Mesenchymal stem cell (in vitro differentiated cells and primary cell): Measurements from ENCODE around the gene RAD51B.

Source experiments
- DNase-seq: peaks from one replicate; pipeline ENCODE4 v3.0.0-alpha.2; 2013
- H2AFZ ChIP-seq: one replicate; pipeline ENCODE4 v1.6.1; 2013; ENCODE audit warnings: low read depth, mild to moderate bottlenecking, control low read depth, inconsistent platforms, low read length, moderate library complexity
- H2AK5ac ChIP-seq: 2 replicates; pipeline ENCODE4 v1.6.1; 2013; ENCODE audit warnings: low read length, moderate library complexity, mild to moderate bottlenecking, inconsistent platforms; ENCODE audit not compliant: severe bottlenecking
- H2BK120ac ChIP-seq: one replicate; pipeline ENCODE4 v1.6.1; 2013; ENCODE audit warnings: low read depth, mild to moderate bottlenecking, inconsistent platforms, low read length, moderate library complexity
- H2BK12ac ChIP-seq, 2 experiments: one replicate each; pipeline ENCODE4 v1.6.1; 2013; ENCODE audit warnings: inconsistent platforms in 2 of 2, low read length in 2 of 2, mild to moderate bottlenecking in 2 of 2, moderate library complexity in 2 of 2, control low read depth in 1 of 2
- H2BK15ac ChIP-seq: one replicate; pipeline ENCODE4 v1.6.1; 2013; ENCODE audit warnings: mild to moderate bottlenecking, low read depth, inconsistent platforms; ENCODE audit not compliant: poor library complexity, severe bottlenecking
- H2BK5ac ChIP-seq: 2 replicates; pipeline ENCODE4 v1.6.1; 2013; ENCODE audit warnings: low read depth, mild to moderate bottlenecking, low read length, control low read depth, inconsistent platforms; ENCODE audit not compliant: poor library complexity, severe bottlenecking
- H3K14ac ChIP-seq, 2 experiments: one replicate each; pipeline ENCODE4 v1.6.1; 2013; ENCODE audit warnings: inconsistent platforms in 2 of 2, low read length in 2 of 2, control low read depth in 1 of 2, mild to moderate bottlenecking in 1 of 2, moderate library complexity in 1 of 2
- H3K18ac ChIP-seq, 2 experiments: one replicate each; pipeline ENCODE4 v1.6.1; 2013; ENCODE audit warnings: inconsistent platforms in 2 of 2, low read length in 2 of 2, control low read depth in 1 of 2, low read depth in 1 of 2, mild to moderate bottlenecking in 1 of 2
- H3K23ac ChIP-seq, 2 experiments: one replicate each; pipeline ENCODE4 v1.6.1; 2013; ENCODE audit warnings: inconsistent platforms in 2 of 2, low read length in 2 of 2, mild to moderate bottlenecking in 2 of 2, moderate library complexity in 2 of 2, control low read depth in 1 of 2
- H3K27ac ChIP-seq: 2 replicates; pipeline ENCODE4 v1.5.1; 2013; ENCODE audit warnings: mild to moderate bottlenecking, moderate library complexity, low read length, control low read depth, inconsistent platforms; ENCODE audit not compliant: poor library complexity, severe bottlenecking
- H3K27me3 ChIP-seq, 2 experiments: 2 replicates each; pipeline versions ENCODE4 v1.6.1 to v1.7.0; 2013; ENCODE audit warnings: low read length in 2 of 2, mild to moderate bottlenecking in 2 of 2, moderate library complexity in 2 of 2, control low read depth in 1 of 2, inconsistent platforms in 1 of 2; ENCODE audit not compliant: control insufficient read depth in 1 of 2, insufficient read depth in 1 of 2
- H3K36me3 ChIP-seq, 2 experiments: 2 replicates each; pipeline versions ENCODE4 v1.6.1 to v1.7.0; 2013; ENCODE audit warnings: low read length in 2 of 2, control low read depth in 1 of 2, inconsistent platforms in 1 of 2, low read depth in 1 of 2, mild to moderate bottlenecking in 1 of 2; ENCODE audit not compliant: insufficient read depth in 2 of 2, control insufficient read depth in 1 of 2
- H3K4ac ChIP-seq, 2 experiments: one replicate each; pipeline ENCODE4 v1.6.1; 2013; ENCODE audit warnings: inconsistent platforms in 2 of 2, low read length in 2 of 2, mild to moderate bottlenecking in 2 of 2, moderate library complexity in 2 of 2, control low read depth in 1 of 2, low read depth in 1 of 2
- H3K4me1 ChIP-seq: 2 replicates; pipeline ENCODE4 v1.6.1; 2013; ENCODE audit warnings: low read depth, low read length, control low read depth; ENCODE audit not compliant: control insufficient read depth, insufficient read depth
- H3K4me2 ChIP-seq: 2 replicates; pipeline ENCODE4 v1.6.1; 2013; ENCODE audit warnings: low read length, mild to moderate bottlenecking, inconsistent platforms; ENCODE audit not compliant: poor library complexity, severe bottlenecking
- H3K4me3 ChIP-seq, 2 experiments: 2 replicates each; pipeline versions ENCODE4 v1.5.1 to v1.7.0; 2013; ENCODE audit warnings: low read length in 2 of 2, mild to moderate bottlenecking in 2 of 2, control low read depth in 1 of 2, low read depth in 1 of 2; ENCODE audit not compliant: insufficient read depth in 1 of 2
- H3K79me1 ChIP-seq: replicated peaks from 2 replicates; pipeline ENCODE4 v1.6.1; 2013; ENCODE audit warnings: mild to moderate bottlenecking, control low read depth, low read length, inconsistent platforms; ENCODE audit not compliant: poor library complexity, severe bottlenecking
- H3K9ac ChIP-seq: 2 replicates; pipeline ENCODE4 v1.7.0; 2013; ENCODE audit warnings: mild to moderate bottlenecking, low read length, moderate library complexity
- H3K9me3 ChIP-seq: 2 replicates; pipeline ENCODE4 v1.7.0; 2013; ENCODE audit warnings: mild to moderate bottlenecking, low read length; ENCODE audit not compliant: control insufficient read depth
- H4K8ac ChIP-seq: one replicate; pipeline ENCODE4 v1.6.1; 2013; ENCODE audit warnings: inconsistent platforms, mild to moderate bottlenecking, low read length, moderate library complexity
- H4K91ac ChIP-seq: one replicate; pipeline ENCODE4 v1.6.1; 2013; ENCODE audit warnings: mild to moderate bottlenecking, low read length, inconsistent platforms
- WGBS: methylation state at CpG from one replicate; pipeline ENCODE4 v1.1.7; 2013; ENCODE audit warnings: mixed read lengths; 5-methylcytosine and 5-hydroxymethylcytosine counted together

Gene RAD51B

GRCh38 chr14:68018598-68018997, 199.0 kb downstream of the RAD51B start:
- H3K27ac ChIP-seq, result no peak overlapping the region
- H3K79me1 ChIP-seq, result peaks cover 2% of the 10 kb centered on the region
- H3K23ac ChIP-seq, result no peak overlapping the region
- no peak overlapping the region for H3K9ac ChIP-seq
- no peaks in the 10 kb centered on the region for H3K4me1 ChIP-seq
- DNase-seq, result no peak
- H3K36me3 ChIP-seq, result no peaks in the 10 kb centered on the region
- no peak overlapping the region for H2BK5ac ChIP-seq
- H3K4me2 ChIP-seq, result no peak overlapping the region
- 100% methylated on average over 1 of the region's 1 CpG for WGBS
- no peak overlapping the region for H4K91ac ChIP-seq
- H3K14ac ChIP-seq, result no peak overlapping the region
- no peak overlapping the region for H2BK15ac ChIP-seq
- H3K9me3 ChIP-seq, result no peaks in the 10 kb centered on the region
- no peak overlapping the region for H2BK12ac ChIP-seq
- H2BK120ac ChIP-seq, result no peak overlapping the region
- H2AFZ ChIP-seq, result no peak overlapping the region
- H4K8ac ChIP-seq, result no peak overlapping the region
- no peak overlapping the region for H3K4me3 ChIP-seq
- no peak overlapping the region for H3K18ac ChIP-seq
- no peaks in the 10 kb centered on the region for H3K27me3 ChIP-seq
- H3K4ac ChIP-seq, result no peak overlapping the region
- H2AK5ac ChIP-seq, result no peak overlapping the region

- Histone ChIP-seq H4K8ac (no peak overlapping the region), H3K4ac (no peak overlapping the region), H3K9me3 (no peaks in the 10 kb centered on the region), H2BK5ac (no peak overlapping the region), H3K27ac (no peak overlapping the region), H3K79me1 (no peaks in the 10 kb centered on the region), H3K4me1 (no peaks in the 10 kb centered on the region), H2AFZ (no peak overlapping the region), H2BK12ac (no peak overlapping the region), H4K91ac (no peak overlapping the region), H3K4me2 (no peak overlapping the region), H3K18ac (no peak overlapping the region), H3K27me3 (no peaks in the 10 kb centered on the region), H2BK15ac (no peak overlapping the region), H3K9ac (no peak overlapping the region), H2AK5ac (no peak overlapping the region), H3K36me3 (no peaks in the 10 kb centered on the region), H2BK120ac (no peak overlapping the region), H3K14ac (no peak overlapping the region), H3K4me3 (no peak overlapping the region), H3K23ac (no peak overlapping the region)
- WGBS, result no CpG with 5 or more reads among the region's 1 CpG
- DNase-seq, result no peak
These were observed 200.9 kb downstream of the RAD51B start for GRCh38 chr14:68020493-68020892.

- no peak overlapping the region for H3K18ac ChIP-seq
- no peak overlapping the region for H3K4ac ChIP-seq
- H3K36me3 ChIP-seq, result no peaks in the 10 kb centered on the region
- no peak overlapping the region for H2BK120ac ChIP-seq
- H3K27me3 ChIP-seq, result no peaks in the 10 kb centered on the region
- no peak overlapping the region for H2BK15ac ChIP-seq
- H4K91ac ChIP-seq, result no peak overlapping the region
- H2AFZ ChIP-seq, result no peak overlapping the region
- H3K9ac ChIP-seq, result no peak overlapping the region
- no peaks in the 10 kb centered on the region for H3K79me1 ChIP-seq
- no peaks in the 10 kb centered on the region for H3K4me1 ChIP-seq
- H3K23ac ChIP-seq, result no peak overlapping the region
- no peak overlapping the region for H3K4me2 ChIP-seq
- H3K14ac ChIP-seq, result no peak overlapping the region
- no peak overlapping the region for H3K4me3 ChIP-seq
- peak overlapping the region in 1 of 2 experiments; percentile 19 for H2BK12ac ChIP-seq
- 34% methylated on average over 3 of the region's 4 CpGs for WGBS
- H3K9me3 ChIP-seq, result no peaks in the 10 kb centered on the region
- no peak overlapping the region for H2BK5ac ChIP-seq
- H4K8ac ChIP-seq, result no peak overlapping the region
- no peak for DNase-seq
- H2AK5ac ChIP-seq, result no peak overlapping the region
- H3K27ac ChIP-seq, result no peak overlapping the region
These were observed 201.6 kb downstream of the RAD51B start for GRCh38 chr14:68020999-68021663.

- no peak overlapping the region for H3K18ac ChIP-seq
- H3K9me3 ChIP-seq, result peaks cover 8% of the 10 kb centered on the region
- H3K27ac ChIP-seq, result peak overlapping the region; percentile 25
- peaks cover 2% of the 10 kb centered on the region for H3K79me1 ChIP-seq
- no peak overlapping the region for H2AK5ac ChIP-seq
- H3K14ac ChIP-seq, result no peak overlapping the region
- DNase-seq, result no peak
- no peaks in the 10 kb centered on the region for H3K27me3 ChIP-seq
- no peaks in the 10 kb centered on the region for H3K4me1 ChIP-seq
- no peak overlapping the region for H2BK120ac ChIP-seq
- no peak overlapping the region for H2BK15ac ChIP-seq
- H3K23ac ChIP-seq, result no peak overlapping the region
- H4K91ac ChIP-seq, result no peak overlapping the region
- H3K4me3 ChIP-seq, result no peak overlapping the region
- no peak overlapping the region for H3K4ac ChIP-seq
- H3K9ac ChIP-seq, result no peak overlapping the region
- H2BK12ac ChIP-seq, result no peak overlapping the region
- no peaks in the 10 kb centered on the region for H3K36me3 ChIP-seq
- H4K8ac ChIP-seq, result no peak overlapping the region
- H3K4me2 ChIP-seq, result no peak overlapping the region
- no peak overlapping the region for H2AFZ ChIP-seq
- H2BK5ac ChIP-seq, result no peak overlapping the region
- 73% methylated on average over 2 of the region's 5 CpGs for WGBS
These were observed 207.7 kb downstream of the RAD51B start for GRCh38 chr14:68027276-68027675.
